Panc1 (cell line): Measurements from ENCODE around the gene NACA2. TPM values are rescaled to one million over a fixed set of nuclear protein-coding genes. Genes with fewer than 3 reads are reported as not detected.

Experiments used
- ATAC-seq: fragments of 200-7000 bp; cut with Tn5 transposase; 2 replicates; pipeline ENCODE4 v1.9.1; 2020; ENCODE audit warnings: mild to moderate bottlenecking, moderate library complexity
- BruUV-seq: library from RNA; stranded (reverse); fragments of 400-500 nt; replicated peaks from 2 replicates; lab custom pipeline; 2021; lab: Mats Ljungman, UMichigan
- CTCF ChIA-PET: fragments of 300-600 bp; sonication (Branson Sonifier 250); formaldehyde crosslinking; loops from one replicate; lab custom pipeline; 2022; ENCODE audit warnings: antibody characterized with exemption; lab: Charles Lee
- POLR2A ChIA-PET: fragments of 300-600 bp; sonication (Branson Sonifier 250); formaldehyde crosslinking; loops from one replicate; lab custom pipeline; 2022; ENCODE audit warnings: antibody characterized with exemption; lab: Charles Lee
- DNase-seq: peaks from one replicate; pipeline ENCODE4 v3.0.0-alpha.2; 2010; ENCODE audit warnings: low read depth, low spot score
- H3K27ac ChIP-seq: 2 replicates; pipeline ENCODE4 v1.5.1; 2011; ENCODE audit warnings: mild to moderate bottlenecking, low read length, inconsistent platforms
- H3K27me3 ChIP-seq: fragments of 200-500 bp; sonication (Bioruptor generic); 2 replicates; pipeline ENCODE4 v1.6.0; 2014; ENCODE audit warnings: low read length, inconsistent platforms; ENCODE audit not compliant: control insufficient read depth, insufficient read depth
- H3K36me3 ChIP-seq: fragments of 200-500 bp; sonication (Bioruptor generic); 2 replicates; pipeline ENCODE4 v1.5.1; 2014; ENCODE audit warnings: inconsistent platforms, mild to moderate bottlenecking, low read length, moderate library complexity; ENCODE audit not compliant: control insufficient read depth, insufficient read depth
- H3K4me1 ChIP-seq: 2 replicates; pipeline ENCODE4 v1.5.1; 2011; ENCODE audit warnings: inconsistent platforms, mild to moderate bottlenecking, low read length, moderate library complexity; ENCODE audit not compliant: control insufficient read depth, insufficient read depth
- H3K4me3 ChIP-seq, 2 experiments: 2 replicates each; pipeline ENCODE4 v1.5.1; 2011 to 2012; ENCODE audit warnings: low read depth in 2 of 2, low read length in 2 of 2, mild to moderate bottlenecking in 2 of 2, inconsistent platforms in 1 of 2, moderate library complexity in 1 of 2
- H3K9me3 ChIP-seq: fragments of 200-500 bp; sonication (Bioruptor generic); 2 replicates; pipeline ENCODE4 v1.5.1; 2014; ENCODE audit warnings: low read depth, mild to moderate bottlenecking, inconsistent platforms, low read length, moderate library complexity; ENCODE audit not compliant: control insufficient read depth, insufficient read depth
- CTCF ChIP-seq: fragments of 450-650 bp; IDR thresholded peaks from 2 replicates; pipeline ENCODE4 v1.5.1; 2017; ENCODE audit warnings: mild to moderate bottlenecking
- POLR2AphosphoS5 ChIP-seq: IDR thresholded peaks from 2 replicates; pipeline ENCODE4 v1.6.1; 2012; ENCODE audit warnings: mild to moderate bottlenecking, low read depth, low read length, moderate library complexity
- REST ChIP-seq, 2 experiments: IDR thresholded peaks; 2 replicates each; pipeline ENCODE4 v1.6.1; 2011 to 2012; ENCODE audit warnings: low read depth in 2 of 2, control low read depth in 1 of 2, low read length in 1 of 2, mild to moderate bottlenecking in 1 of 2, moderate library complexity in 1 of 2; ENCODE audit not compliant: insufficient read depth in 1 of 2
- SIN3A ChIP-seq: IDR thresholded peaks from 2 replicates; pipeline ENCODE4 v1.6.1; 2012; ENCODE audit warnings: low read depth, mild to moderate bottlenecking, low read length, moderate library complexity, borderline replicate concordance; ENCODE audit not compliant: insufficient read depth
- TCF7L2 ChIP-seq: IDR thresholded peaks from 2 replicates; pipeline ENCODE4 v1.6.1; 2011; ENCODE audit warnings: mild to moderate bottlenecking, low read depth, low read length, inconsistent platforms
- in situ Hi-C: cut with HindIII; loops from 2 replicates; pipeline ENCODE4 v1.10.0; 2016; ENCODE audit warnings: low sequenced_read_pairs, low pct_unique_long_range_greater_than_20kb
- intact Hi-C: fragments of 100-400 bp; cut with micrococcal nuclease; formaldehyde crosslinking; loops from one replicate; pipeline ENCODE4 v1.10.0; 2022; ENCODE audit not compliant: unreplicated experiment
- total RNA-seq: library from RNA; stranded (reverse); gene quantifications from one replicate; pipeline ENCODE4 v1.2.1, GENCODE V29; 2021; ENCODE audit not compliant: unreplicated experiment

Gene NACA2
- total RNA-seq, 1 experiment from 2014 or later: not detected

- Histone ChIP-seq H3K27ac (no peak overlapping the region), H3K4me1 (0 out of 2 replicates have a peak, but pooled peaks cover 2% of the 10 kb centered on the region), H3K36me3 (no peaks in the 10 kb centered on the region), H3K4me3 (no peak overlapping the region), H3K9me3 (peaks cover 16% of the 10 kb centered on the region), H3K27me3 (no peaks in the 10 kb centered on the region; the same call in 1 of the 2 replicates)
- no TSS peak for BruUV-seq
- ChIA-PET CTCF (no interaction called here), POLR2A (no interaction called here)
- in situ Hi-C loops: no loop called here
- DNase-seq: no peak
- ATAC-seq: no peak
- intact Hi-C loops: no loop called here
- TF ChIP-seq REST (IDR thresholded peaks at IDR 0.05; ENCODE audit: insufficient read depth in 1 of 2, low read depth in 2 of 2, low read length in 1 of 2) (no peak), POLR2AphosphoS5 (no peak), SIN3A (no peak), TCF7L2 (no peak), CTCF (no peak)
Measured at GRCh38 chr17:61616783-61617182, 25.8 kb upstream of the NACA2 start.

GRCh38 chr17:61614219-61614618 is 23.2 kb upstream of the NACA2 start:
- ATAC-seq: no peak
- Histone ChIP-seq H3K27ac (no peak overlapping the region), H3K27me3 (no peaks in the 10 kb centered on the region; the same call in 1 of the 2 replicates), H3K4me3 (no peak overlapping the region), H3K9me3 (peaks cover 9% of the 10 kb centered on the region), H3K4me1 (0 out of 2 replicates have a peak, but pooled peaks cover 2% of the 10 kb centered on the region), H3K36me3 (no peaks in the 10 kb centered on the region)
- ChIA-PET CTCF (no interaction called here), POLR2A (no interaction called here)
- intact Hi-C loops (no loop called here), in situ Hi-C loops (no loop called here)
- BruUV-seq: no TSS peak
- no peak for DNase-seq
- TF ChIP-seq REST (IDR thresholded peaks at IDR 0.05; ENCODE audit: insufficient read depth in 1 of 2, low read depth in 2 of 2, low read length in 1 of 2): no peak
- no peak for TF ChIP-seq TCF7L2
- TF ChIP-seq CTCF: no peak
- no peak for TF ChIP-seq POLR2AphosphoS5
- TF ChIP-seq SIN3A: no peak
